Stomach smooth muscle (tissue), 2 donors: ENCODE measurements around the gene PACSIN2.
"Not testable (repeated sequence)": the region's sequence is repeated elsewhere in the genome, so short reads cannot be mapped to it uniquely, and the experiment has no call there.

ENCODE experiments used
- H3K27ac ChIP-seq: one replicate; pipeline ENCODE4 v1.7.0; 2013; ENCODE audit warnings: mild to moderate bottlenecking, low read length, inconsistent platforms
- H3K27me3 ChIP-seq, 2 donors: one replicate each; pipeline ENCODE4 v1.7.0; 2013; ENCODE audit warnings: low read length in 2 of 2; ENCODE audit not compliant: insufficient read depth in 2 of 2, control insufficient read depth in 1 of 2
- H3K36me3 ChIP-seq, 2 donors: one replicate each; pipeline ENCODE4 v1.7.0; 2013; ENCODE audit warnings: low read length in 2 of 2; ENCODE audit not compliant: control insufficient read depth in 2 of 2, insufficient read depth in 2 of 2
- H3K4me1 ChIP-seq: one replicate; pipeline ENCODE4 v1.7.0; 2013; ENCODE audit warnings: low read length; ENCODE audit not compliant: control insufficient read depth, insufficient read depth
- H3K4me3 ChIP-seq, 2 donors: one replicate each; pipeline ENCODE4 v1.7.0; 2013; ENCODE audit warnings: low read length in 2 of 2
- H3K9ac ChIP-seq, 2 donors: one replicate each; pipeline ENCODE4 v1.7.0; 2013; ENCODE audit warnings: low read length in 2 of 2, mild to moderate bottlenecking in 1 of 2
- H3K9me3 ChIP-seq, 2 donors: one replicate each; pipeline ENCODE4 v1.7.0; 2013; ENCODE audit warnings: low read length in 2 of 2; ENCODE audit not compliant: control insufficient read depth in 2 of 2
- donor health status: healthy.
- donor health status: Pancreatic carcinoma.

Gene PACSIN2

GRCh38 chr22:43036282-43036829 is 21.4 kb upstream of the PACSIN2 start:
- Histone ChIP-seq H3K4me1 (peaks cover 7% of the 10 kb centered on the region), H3K9me3 (no peaks in the 10 kb centered on the region), H3K27me3 (no peaks in the 10 kb centered on the region), H3K9ac (no peak overlapping the region), H3K27ac (no peak overlapping the region), H3K36me3 (no peaks in the 10 kb centered on the region), H3K4me3 (no peak overlapping the region)

- H3K27ac ChIP-seq: no peak overlapping the region
- H3K9me3 ChIP-seq: no peaks in the 10 kb centered on the region
- no peaks in the 10 kb centered on the region for H3K27me3 ChIP-seq
- H3K4me1 ChIP-seq: peaks cover 7% of the 10 kb centered on the region
- no peaks in the 10 kb centered on the region for H3K36me3 ChIP-seq
- H3K4me3 ChIP-seq: no peak overlapping the region
- no peak overlapping the region for H3K9ac ChIP-seq
Observed at GRCh38 chr22:43035250-43035649, 20.3 kb upstream of the PACSIN2 start.

GRCh38 chr22:43031617-43032016 is 16.7 kb upstream of the PACSIN2 start:
- H3K9me3 ChIP-seq: no peaks in the 10 kb centered on the region
- H3K27ac ChIP-seq: no peak overlapping the region
- no peaks in the 10 kb centered on the region for H3K36me3 ChIP-seq

GRCh38 chr22:43018615-43019014 is 3.7 kb upstream of the PACSIN2 start:
- Histone ChIP-seq H3K27me3 (no peaks in the 10 kb centered on the region), H3K36me3 (no peaks in the 10 kb centered on the region), H3K9ac (no peak overlapping the region), H3K9me3 (no peaks in the 10 kb centered on the region), H3K4me3 (no peak overlapping the region), H3K27ac (no peak overlapping the region), H3K4me1 (peaks cover 11% of the 10 kb centered on the region)

More at GRCh38 chr22:43031617-43032016, 16.7 kb upstream of the PACSIN2 start:
- peaks cover 5% of the 10 kb centered on the region for H3K4me1 ChIP-seq
- no peaks in the 10 kb centered on the region for H3K27me3 ChIP-seq
- no peak overlapping the region for H3K4me3 ChIP-seq
- H3K9ac ChIP-seq: no peak overlapping the region

GRCh38 chr22:43017525-43018460 is 2.8 kb upstream of the PACSIN2 start:
- no peak overlapping the region for H3K9ac ChIP-seq
- no peaks in the 10 kb centered on the region for H3K36me3 ChIP-seq
- no peaks in the 10 kb centered on the region for H3K9me3 ChIP-seq
- peaks cover 14% of the 10 kb centered on the region for H3K4me1 ChIP-seq
- no peak overlapping the region for H3K4me3 ChIP-seq
- no peaks in the 10 kb centered on the region for H3K27me3 ChIP-seq
- H3K27ac ChIP-seq: no peak overlapping the region

- H3K36me3 ChIP-seq, H3K4me3 ChIP-seq, H3K9ac ChIP-seq, H3K9me3 ChIP-seq, H3K27me3 ChIP-seq, H3K27ac ChIP-seq: not testable (repeated sequence)
- peaks cover 14% of the 10 kb centered on the region for H3K4me1 ChIP-seq
Observed at GRCh38 chr22:43016150-43016549, 1.2 kb upstream of the PACSIN2 start.

GRCh38 chr22:43015677-43016042 is 711 bp upstream of the PACSIN2 start:
- Histone ChIP-seq H3K4me1 (peaks cover 14% of the 10 kb centered on the region), H3K9ac (peak overlapping the region in 1 of 2 donors; percentile 64)

GRCh38 chr22:43014316-43014868 is 557 bp downstream of the PACSIN2 start:
- no peaks in the 10 kb centered on the region for H3K9me3 ChIP-seq
- H3K36me3 ChIP-seq: no peaks in the 10 kb centered on the region
- no peaks in the 10 kb centered on the region for H3K27me3 ChIP-seq
- H3K9ac ChIP-seq: peak overlapping the region; percentile 64 to 66
- H3K4me1 ChIP-seq: peaks cover 14% of the 10 kb centered on the region
- peak overlapping the region; percentile 49 for H3K27ac ChIP-seq
- H3K4me3 ChIP-seq: peak overlapping the region; percentile 81 to 88

More at GRCh38 chr22:43015677-43016042, 711 bp upstream of the PACSIN2 start:
- Histone ChIP-seq H3K4me3 (peak overlapping the region; percentile 75 to 88), H3K36me3 (no peaks in the 10 kb centered on the region), H3K27me3 (no peaks in the 10 kb centered on the region), H3K27ac (peak overlapping the region; percentile 58), H3K9me3 (no peaks in the 10 kb centered on the region)

GRCh38 chr22:43013355-43014315 is 1.3 kb downstream of the PACSIN2 start:
- Histone ChIP-seq H3K27ac (peak overlapping the region; percentile 49), H3K9ac (peak overlapping the region; percentile 64 to 66), H3K4me3 (peak overlapping the region; percentile 81 to 88), H3K4me1 (peaks cover 14% of the 10 kb centered on the region), H3K36me3 (no peaks in the 10 kb centered on the region), H3K27me3 (no peaks in the 10 kb centered on the region), H3K9me3 (no peaks in the 10 kb centered on the region)

- H3K36me3 ChIP-seq: no peaks in the 10 kb centered on the region
- H3K4me3 ChIP-seq: no peak overlapping the region
- H3K9me3 ChIP-seq: no peaks in the 10 kb centered on the region
- no peak overlapping the region for H3K27ac ChIP-seq
- H3K4me1 ChIP-seq: peaks cover 18% of the 10 kb centered on the region
- no peak overlapping the region for H3K9ac ChIP-seq
- no peaks in the 10 kb centered on the region for H3K27me3 ChIP-seq
Observed at GRCh38 chr22:43012390-43012789, 2.6 kb downstream of the PACSIN2 start.
